ENCODE results near the gene TGFB1I1.
A peak's percentile ranks its signal among the peaks of the same experiment; 100 is the strongest.
"Not testable (repeated sequence)": the region's sequence is repeated elsewhere in the genome, so short reads cannot be mapped to it uniquely, and the experiment has no call there.

Gene TGFB1I1

GRCh38 chr16:31436221-31437045 is 35.5 kb upstream of the TGFB1I1 start:
- H3K27me3 ChIP-seq: no peaks in the 10 kb centered on the region
- TF ChIP-seq, protein P1, sequence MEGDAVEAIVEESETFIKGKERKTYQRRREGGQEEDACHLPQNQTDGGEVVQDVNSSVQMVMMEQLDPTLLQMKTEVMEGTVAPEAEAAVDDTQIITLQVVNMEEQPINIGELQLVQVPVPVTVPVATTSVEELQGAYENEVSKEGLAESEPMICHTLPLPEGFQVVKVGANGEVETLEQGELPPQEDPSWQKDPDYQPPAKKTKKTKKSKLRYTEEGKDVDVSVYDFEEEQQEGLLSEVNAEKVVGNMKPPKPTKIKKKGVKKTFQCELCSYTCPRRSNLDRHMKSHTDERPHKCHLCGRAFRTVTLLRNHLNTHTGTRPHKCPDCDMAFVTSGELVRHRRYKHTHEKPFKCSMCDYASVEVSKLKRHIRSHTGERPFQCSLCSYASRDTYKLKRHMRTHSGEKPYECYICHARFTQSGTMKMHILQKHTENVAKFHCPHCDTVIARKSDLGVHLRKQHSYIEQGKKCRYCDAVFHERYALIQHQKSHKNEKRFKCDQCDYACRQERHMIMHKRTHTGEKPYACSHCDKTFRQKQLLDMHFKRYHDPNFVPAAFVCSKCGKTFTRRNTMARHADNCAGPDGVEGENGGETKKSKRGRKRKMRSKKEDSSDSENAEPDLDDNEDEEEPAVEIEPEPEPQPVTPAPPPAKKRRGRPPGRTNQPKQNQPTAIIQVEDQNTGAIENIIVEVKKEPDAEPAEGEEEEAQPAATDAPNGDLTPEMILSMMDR (IDR thresholded peaks at IDR 0.05; ENCODE audit: low read depth, low read length): no peak
- no peaks in the 10 kb centered on the region for H3K4me1 ChIP-seq
- no peak overlapping the region for H3K4me3 ChIP-seq (ENCODE audit: low read depth, low read length)
- no peaks in the 10 kb centered on the region for H3K9me3 ChIP-seq
- no peaks in the 10 kb centered on the region for H3K36me3 ChIP-seq
- no peak for DNase-seq

DNA sequence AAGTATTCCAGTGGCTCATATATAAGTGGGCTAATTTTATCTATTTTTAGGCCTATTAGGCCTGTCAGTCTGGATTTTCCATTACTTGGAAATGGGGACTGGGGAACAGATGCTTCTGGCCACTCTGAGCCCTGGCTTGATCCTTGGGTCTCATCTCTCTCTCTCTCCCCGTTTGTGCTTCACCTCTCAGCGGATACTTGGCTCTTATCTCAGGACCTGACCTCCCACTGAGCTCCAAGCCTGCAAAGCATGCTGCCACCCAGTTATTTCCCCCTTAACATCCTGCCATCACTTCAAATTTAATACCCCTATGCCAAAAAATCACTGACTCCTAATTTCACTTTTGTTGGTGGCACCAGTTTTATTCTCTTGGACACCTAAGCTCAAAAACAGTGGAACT is 33.5 kb upstream of the TGFB1I1 start:
- no peaks in the 10 kb centered on the region for H3K4me1 ChIP-seq
- H3K36me3 ChIP-seq: no peaks in the 10 kb centered on the region
- no peak overlapping the region for H3K4me3 ChIP-seq (ENCODE audit: low read depth, low read length)
- TF ChIP-seq, protein P1 (IDR thresholded peaks at IDR 0.05; ENCODE audit: low read depth, low read length): no peak
- no peaks in the 10 kb centered on the region for H3K27me3 ChIP-seq
- H3K9me3 ChIP-seq: no peaks in the 10 kb centered on the region
- no peak for DNase-seq

GRCh38 chr16:31439023-31439422 is 32.9 kb upstream of the TGFB1I1 start:
- H3K27me3 ChIP-seq; H3K4me1 ChIP-seq; DNase-seq; H3K36me3 ChIP-seq; H3K9me3 ChIP-seq; H3K4me3 ChIP-seq (ENCODE audit: low read depth, low read length): not testable (repeated sequence)

DNA sequence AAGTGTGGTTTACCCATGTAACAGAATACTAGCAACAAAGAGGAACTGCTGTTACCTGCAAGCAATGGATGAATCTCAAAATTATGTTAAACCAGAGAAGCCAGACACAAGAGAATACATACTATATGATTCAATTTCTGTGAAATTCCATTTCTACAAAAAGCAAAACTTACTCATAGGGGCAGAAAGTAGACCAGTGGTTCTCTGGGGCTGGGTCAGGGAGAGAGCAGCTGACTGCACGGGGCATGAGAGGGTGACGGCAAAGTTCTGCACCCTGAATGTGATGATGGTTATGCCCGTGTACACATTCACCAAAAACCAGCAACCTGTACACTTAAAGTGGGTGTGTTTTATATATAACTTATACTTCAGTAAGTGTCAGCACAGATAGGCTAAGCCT is 32.4 kb upstream of the TGFB1I1 start:
- no peaks in the 10 kb centered on the region for H3K9me3 ChIP-seq
- no peaks in the 10 kb centered on the region for H3K4me1 ChIP-seq
- no peak for DNase-seq
- no peak overlapping the region for H3K4me3 ChIP-seq (ENCODE audit: low read depth, low read length)
- H3K27me3 ChIP-seq: no peaks in the 10 kb centered on the region
- TF ChIP-seq, protein P1 (IDR thresholded peaks at IDR 0.05; ENCODE audit: low read depth, low read length): no peak
- H3K36me3 ChIP-seq: no peaks in the 10 kb centered on the region

- Histone ChIP-seq H3K4me3 (ENCODE audit: low read depth, low read length) (no peak overlapping the region), H3K36me3 (no peaks in the 10 kb centered on the region), H3K4me1 (no peaks in the 10 kb centered on the region), H3K27me3 (no peaks in the 10 kb centered on the region), H3K9me3 (no peaks in the 10 kb centered on the region)
- TF ChIP-seq, protein P1 (IDR thresholded peaks at IDR 0.05; ENCODE audit: low read depth, low read length): no peak
- no peak for DNase-seq
Observed at GRCh38 chr16:31440516-31441184, 31.3 kb upstream of the TGFB1I1 start.

GRCh38 chr16:31441956-31442355 is 30.0 kb upstream of the TGFB1I1 start:
- no peaks in the 10 kb centered on the region for H3K4me1 ChIP-seq
- DNase-seq: no peak
- H3K27me3 ChIP-seq: no peaks in the 10 kb centered on the region
- H3K9me3 ChIP-seq: no peaks in the 10 kb centered on the region
- TF ChIP-seq, protein P1 (IDR thresholded peaks at IDR 0.05; ENCODE audit: low read depth, low read length): no peak
- no peaks in the 10 kb centered on the region for H3K36me3 ChIP-seq
- H3K4me3 ChIP-seq (ENCODE audit: low read depth, low read length): peak overlapping the region; percentile 73

DNA sequence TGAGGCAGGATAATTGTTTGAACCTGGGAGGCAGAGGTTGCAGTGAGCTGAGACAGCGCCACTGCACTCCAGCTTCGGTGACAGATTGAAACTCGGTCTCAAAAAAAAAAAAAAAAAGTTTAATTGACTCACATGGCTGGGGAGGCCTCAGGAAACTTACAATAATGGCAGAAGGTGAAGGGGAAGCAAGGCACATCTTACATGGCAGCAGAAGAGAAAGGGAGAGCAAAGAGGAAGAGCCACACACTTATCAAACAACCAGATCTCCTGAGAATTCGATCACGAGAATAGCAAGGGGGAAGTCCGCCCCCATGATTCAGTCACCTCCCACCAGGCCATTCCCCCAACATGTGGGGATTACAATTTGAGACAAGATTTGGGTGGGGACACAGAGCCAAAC is 26.0 kb upstream of the TGFB1I1 start:
- H3K9me3 ChIP-seq; H3K4me1 ChIP-seq; H3K36me3 ChIP-seq; H3K4me3 ChIP-seq (ENCODE audit: low read depth, low read length); H3K27me3 ChIP-seq; DNase-seq: not testable (repeated sequence)
